Breast epithelium (tissue), 3 donors: ENCODE data around the gene CLASP1. TPM values are rescaled to one million over a fixed set of nuclear protein-coding genes. Genes with fewer than 3 reads are reported as not detected.

Experiments used
- total RNA-seq, 3 donors: library from RNA; depleted of rRNA; stranded (reverse); fragments of >200 nt; gene quantifications; one replicate each; pipeline ENCODE4 v1.1.0, GENCODE V29; 2016

CLASP1 gene
- total RNA-seq, 3 donors from 2014 or later, result 80.3 to 106 (median 98.7) TPM

Other genes with a start within 250 kb of the CLASP1 start
- not detected for gene RNU4ATAC, start 118.6 kb downstream of the CLASP1 start, total RNA-seq
- 10 to 100 TPM; 33.9 to 45.6 (median 39.1) TPM for gene NIFK, start 87.4 kb upstream of the CLASP1 start, total RNA-seq
- gene TSN, start 106.2 kb upstream of the CLASP1 start, total RNA-seq, result 10 to 100 TPM; 35.1 to 55.8 (median 42.7) TPM